SK-N-SH (cell line): ENCODE data around the gene TPRG1L.

Experiments
- EZH2phosphoT487 ChIP-seq: fragments of 200-600 bp; sonication (generic); IDR thresholded peaks from 2 replicates; pipeline ENCODE4 v1.6.1; 2017; ENCODE audit warnings: low read depth, mixed run types, mild to moderate bottlenecking, antibody characterized with exemption, moderate library complexity, borderline replicate concordance
- MEF2A ChIP-seq: IDR thresholded peaks from 2 replicates; pipeline ENCODE4 v1.4.0; 2012; ENCODE audit warnings: low read depth, borderline replicate concordance
- POLR2AphosphoS5 ChIP-seq: IDR thresholded peaks from 2 replicates; pipeline ENCODE4 v1.6.1; 2012; ENCODE audit warnings: low read depth, low read length
- ZBTB33 ChIP-seq: IDR thresholded peaks from 2 replicates; pipeline ENCODE4 v1.4.0; 2012; ENCODE audit warnings: low read depth, borderline replicate concordance
- TF ChIP-seq, protein P1 (sequence below): IDR thresholded peaks from 2 replicates; pipeline ENCODE4 v1.4.0; 2012; ENCODE audit warnings: low read depth
- TF ChIP-seq, protein P2 (sequence below): fragments of 200-600 bp; sonication (generic); IDR thresholded peaks from 2 replicates; pipeline ENCODE4 v1.6.1; 2017; ENCODE audit warnings: antibody characterized with exemption, mild to moderate bottlenecking, moderate library complexity

GRCh38 chr1:3609769-3610526 lies 14.9 kb upstream of the TPRG1L start:
- TF ChIP-seq, protein P1, sequence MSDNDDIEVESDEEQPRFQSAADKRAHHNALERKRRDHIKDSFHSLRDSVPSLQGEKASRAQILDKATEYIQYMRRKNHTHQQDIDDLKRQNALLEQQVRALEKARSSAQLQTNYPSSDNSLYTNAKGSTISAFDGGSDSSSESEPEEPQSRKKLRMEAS = no peak
- TF ChIP-seq, protein P2, sequence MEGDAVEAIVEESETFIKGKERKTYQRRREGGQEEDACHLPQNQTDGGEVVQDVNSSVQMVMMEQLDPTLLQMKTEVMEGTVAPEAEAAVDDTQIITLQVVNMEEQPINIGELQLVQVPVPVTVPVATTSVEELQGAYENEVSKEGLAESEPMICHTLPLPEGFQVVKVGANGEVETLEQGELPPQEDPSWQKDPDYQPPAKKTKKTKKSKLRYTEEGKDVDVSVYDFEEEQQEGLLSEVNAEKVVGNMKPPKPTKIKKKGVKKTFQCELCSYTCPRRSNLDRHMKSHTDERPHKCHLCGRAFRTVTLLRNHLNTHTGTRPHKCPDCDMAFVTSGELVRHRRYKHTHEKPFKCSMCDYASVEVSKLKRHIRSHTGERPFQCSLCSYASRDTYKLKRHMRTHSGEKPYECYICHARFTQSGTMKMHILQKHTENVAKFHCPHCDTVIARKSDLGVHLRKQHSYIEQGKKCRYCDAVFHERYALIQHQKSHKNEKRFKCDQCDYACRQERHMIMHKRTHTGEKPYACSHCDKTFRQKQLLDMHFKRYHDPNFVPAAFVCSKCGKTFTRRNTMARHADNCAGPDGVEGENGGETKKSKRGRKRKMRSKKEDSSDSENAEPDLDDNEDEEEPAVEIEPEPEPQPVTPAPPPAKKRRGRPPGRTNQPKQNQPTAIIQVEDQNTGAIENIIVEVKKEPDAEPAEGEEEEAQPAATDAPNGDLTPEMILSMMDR = no peak
- TF ChIP-seq POLR2AphosphoS5 = no peak
- TF ChIP-seq EZH2phosphoT487 = no peak
- no peak for TF ChIP-seq MEF2A
- TF ChIP-seq ZBTB33 = no peak
